ENCODE measurements around the gene SYT2. TPM values are rescaled to one million over a fixed set of nuclear protein-coding genes. Genes with fewer than 3 reads are reported as not detected.
A peak's percentile ranks its signal among the peaks of the same experiment; 100 is the strongest.

Gene SYT2
- total RNA-seq, 1 donor from 2014 or later: 0.07 TPM

DNA sequence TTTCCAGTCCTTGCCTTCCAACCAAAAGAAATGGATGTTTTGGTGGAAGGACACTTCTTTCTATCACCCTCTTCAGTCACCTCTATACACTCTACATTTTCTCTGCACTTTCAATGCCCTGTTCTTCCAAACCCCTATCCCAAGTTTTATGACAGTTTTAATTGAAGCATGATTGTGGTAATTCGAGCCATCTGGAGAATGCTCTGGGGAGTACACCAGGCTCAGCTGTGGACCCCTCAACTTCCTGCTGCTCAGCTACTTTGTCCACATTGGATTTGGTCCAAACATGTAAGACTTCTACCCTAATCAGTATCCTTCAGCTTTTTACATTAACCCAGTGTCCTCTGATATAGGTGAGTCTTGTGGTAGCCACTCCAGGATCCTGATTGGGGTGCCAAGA is 129.6 kb downstream of the SYT2 start:
- H3K36me3 Mint-ChIP-seq (ENCODE audit: low read depth): peaks cover 15% of the 10 kb centered on the region
- no peak overlapping the region for H3K4me3 Mint-ChIP-seq (ENCODE audit: unreplicated experiment)
- H3K27ac Mint-ChIP-seq (ENCODE audit: unreplicated experiment): no peak overlapping the region

DNA sequence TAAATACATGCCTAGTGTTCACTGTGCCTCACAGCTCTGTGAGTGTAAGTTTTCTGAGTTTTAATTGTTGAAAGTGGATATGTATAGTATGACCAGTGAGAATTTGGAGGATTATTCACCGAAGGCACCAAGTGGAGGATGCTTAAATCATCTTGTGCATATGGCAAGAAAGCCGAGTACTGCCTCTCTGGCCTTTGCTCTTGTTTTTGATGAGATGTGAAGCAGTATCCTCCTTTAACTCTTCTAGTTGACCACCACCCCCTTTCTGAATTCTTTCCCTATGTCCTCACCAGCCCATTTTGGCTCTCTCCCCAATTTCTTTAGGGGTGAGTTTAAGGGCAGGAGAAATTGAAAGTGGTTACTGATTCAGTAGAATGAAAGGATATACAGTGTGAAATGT is 130.4 kb downstream of the SYT2 start:
- Mint-ChIP-seq H3K9me3 (ENCODE audit: low read depth) (no peaks in the 10 kb centered on the region), H3K27me3 (ENCODE audit: low read depth) (no peaks in the 10 kb centered on the region), H3K36me3 (ENCODE audit: low read depth) (peaks cover 20% of the 10 kb centered on the region), H3K4me3 (ENCODE audit: unreplicated experiment) (no peak overlapping the region), H3K4me1 (ENCODE audit: low read depth) (peaks cover 44% of the 10 kb centered on the region), H3K27ac (ENCODE audit: unreplicated experiment) (no peak overlapping the region)
- no peak for DNase-seq (ENCODE audit: low spot score)
- TF ChIP-seq, protein P1, sequence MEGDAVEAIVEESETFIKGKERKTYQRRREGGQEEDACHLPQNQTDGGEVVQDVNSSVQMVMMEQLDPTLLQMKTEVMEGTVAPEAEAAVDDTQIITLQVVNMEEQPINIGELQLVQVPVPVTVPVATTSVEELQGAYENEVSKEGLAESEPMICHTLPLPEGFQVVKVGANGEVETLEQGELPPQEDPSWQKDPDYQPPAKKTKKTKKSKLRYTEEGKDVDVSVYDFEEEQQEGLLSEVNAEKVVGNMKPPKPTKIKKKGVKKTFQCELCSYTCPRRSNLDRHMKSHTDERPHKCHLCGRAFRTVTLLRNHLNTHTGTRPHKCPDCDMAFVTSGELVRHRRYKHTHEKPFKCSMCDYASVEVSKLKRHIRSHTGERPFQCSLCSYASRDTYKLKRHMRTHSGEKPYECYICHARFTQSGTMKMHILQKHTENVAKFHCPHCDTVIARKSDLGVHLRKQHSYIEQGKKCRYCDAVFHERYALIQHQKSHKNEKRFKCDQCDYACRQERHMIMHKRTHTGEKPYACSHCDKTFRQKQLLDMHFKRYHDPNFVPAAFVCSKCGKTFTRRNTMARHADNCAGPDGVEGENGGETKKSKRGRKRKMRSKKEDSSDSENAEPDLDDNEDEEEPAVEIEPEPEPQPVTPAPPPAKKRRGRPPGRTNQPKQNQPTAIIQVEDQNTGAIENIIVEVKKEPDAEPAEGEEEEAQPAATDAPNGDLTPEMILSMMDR (IDR thresholded peaks at IDR 0.05): no peak

More for the DNA sequence above, 129.6 kb downstream of the SYT2 start:
- TF ChIP-seq, protein P1 (IDR thresholded peaks at IDR 0.05): no peak
- DNase-seq (ENCODE audit: low spot score): no peak
- Mint-ChIP-seq H3K9me3 (ENCODE audit: low read depth) (no peaks in the 10 kb centered on the region), H3K4me1 (ENCODE audit: low read depth) (peaks cover 44% of the 10 kb centered on the region), H3K27me3 (ENCODE audit: low read depth) (no peaks in the 10 kb centered on the region)

DNA sequence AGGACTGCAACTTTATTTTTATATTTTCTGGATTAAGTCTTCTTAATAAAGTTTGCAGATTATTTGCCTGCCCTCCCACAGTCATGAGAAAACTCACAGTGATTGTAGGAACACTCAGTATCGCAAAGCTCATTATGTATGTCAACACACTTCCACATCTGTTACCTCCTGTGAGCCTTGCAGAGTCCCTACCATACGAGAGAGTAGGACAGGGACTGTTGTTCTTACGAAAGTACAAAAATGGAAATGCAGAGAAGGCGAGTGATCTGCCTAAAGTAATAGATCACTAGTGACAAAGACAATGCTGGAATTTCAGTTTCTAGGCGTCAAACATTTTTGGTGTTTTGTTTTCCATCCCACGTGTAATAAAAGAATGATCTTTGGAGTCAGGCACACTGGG is 131.7 kb downstream of the SYT2 start:
- peaks cover 19% of the 10 kb centered on the region for H3K36me3 Mint-ChIP-seq (ENCODE audit: low read depth)
- H3K9me3 Mint-ChIP-seq (ENCODE audit: low read depth): no peaks in the 10 kb centered on the region
- no peaks in the 10 kb centered on the region for H3K27me3 Mint-ChIP-seq (ENCODE audit: low read depth)
- TF ChIP-seq, protein P1 (IDR thresholded peaks at IDR 0.05): no peak
- H3K27ac Mint-ChIP-seq (ENCODE audit: unreplicated experiment): no peak overlapping the region
- DNase-seq (ENCODE audit: low spot score): no peak
- no peak overlapping the region for H3K4me3 Mint-ChIP-seq (ENCODE audit: unreplicated experiment)
- peaks cover 44% of the 10 kb centered on the region for H3K4me1 Mint-ChIP-seq (ENCODE audit: low read depth)

DNA sequence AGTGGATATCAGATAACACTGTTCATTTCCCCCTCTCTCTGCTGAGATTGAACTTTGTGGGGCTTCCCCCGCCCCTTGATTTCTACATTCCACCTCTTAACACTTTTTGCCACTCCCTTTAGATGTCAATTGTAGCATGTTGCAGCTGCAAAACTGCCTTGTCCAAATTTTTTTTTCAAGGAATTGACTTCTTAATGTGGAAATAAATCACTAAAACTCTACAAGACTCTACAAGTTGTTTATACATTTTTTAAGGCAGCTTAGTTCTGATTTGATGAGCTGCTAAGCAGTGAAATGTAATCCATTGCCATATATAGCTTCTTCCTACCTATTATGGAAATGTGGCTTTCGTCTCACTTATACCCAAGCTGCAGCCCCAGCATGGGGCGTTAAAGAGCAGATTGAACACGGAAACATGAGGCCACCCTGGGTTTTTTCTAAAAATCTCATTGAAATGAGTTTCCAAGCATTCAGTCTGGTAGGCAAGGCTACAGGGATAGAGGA is 132.2 kb downstream of the SYT2 start:
- H3K27me3 Mint-ChIP-seq (ENCODE audit: low read depth): no peaks in the 10 kb centered on the region
- no peak for DNase-seq (ENCODE audit: low spot score)
- H3K4me1 Mint-ChIP-seq (ENCODE audit: low read depth): peaks cover 44% of the 10 kb centered on the region
- no peak overlapping the region for H3K4me3 Mint-ChIP-seq (ENCODE audit: unreplicated experiment)
- H3K27ac Mint-ChIP-seq (ENCODE audit: unreplicated experiment): no peak overlapping the region
- no peaks in the 10 kb centered on the region for H3K9me3 Mint-ChIP-seq (ENCODE audit: low read depth)
- peaks cover 22% of the 10 kb centered on the region for H3K36me3 Mint-ChIP-seq (ENCODE audit: low read depth)
- TF ChIP-seq, protein P1 (IDR thresholded peaks at IDR 0.05): peak; percentile 19

DNA sequence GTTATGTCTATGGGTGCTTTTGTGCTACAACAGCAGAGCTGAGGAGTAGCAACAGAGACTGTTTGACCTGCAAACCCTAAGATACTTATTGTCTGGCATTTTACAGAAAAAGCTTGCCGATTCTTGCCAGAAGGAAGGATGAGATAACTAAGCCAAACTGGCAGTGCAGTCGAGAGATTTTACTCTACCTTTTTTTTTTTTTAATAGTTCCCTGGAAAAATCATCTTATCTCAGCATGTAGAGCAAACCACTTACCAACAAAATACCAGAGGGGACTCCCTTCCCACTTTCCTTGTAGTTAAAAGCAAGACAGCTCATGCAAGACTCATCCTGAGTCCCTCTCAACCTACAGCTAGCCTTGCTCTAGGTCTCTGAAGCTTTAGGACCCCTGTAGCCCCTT is 132.9 kb downstream of the SYT2 start:
- Mint-ChIP-seq H3K27me3 (ENCODE audit: low read depth) (no peaks in the 10 kb centered on the region), H3K4me1 (ENCODE audit: low read depth) (peaks cover 44% of the 10 kb centered on the region), H3K36me3 (ENCODE audit: low read depth) (peaks cover 28% of the 10 kb centered on the region), H3K9me3 (ENCODE audit: low read depth) (no peaks in the 10 kb centered on the region), H3K27ac (ENCODE audit: unreplicated experiment) (peak overlapping the region; percentile 35), H3K4me3 (ENCODE audit: unreplicated experiment) (no peak overlapping the region)
- DNase-seq (ENCODE audit: low spot score): no peak
- TF ChIP-seq, protein P1 (IDR thresholded peaks at IDR 0.05): no peak

Measured in chondrocyte (in vitro differentiated cells).